Neuronal stem cell (in vitro differentiated cells): Measurements from ENCODE around the gene KRT3.

Source experiments
- DNase-seq: peaks from one replicate; pipeline ENCODE4 v3.0.0-alpha.2; 2013; ENCODE audit warnings: low spot score
- H2AFZ ChIP-seq: one replicate; pipeline ENCODE4 v1.6.1; 2013; ENCODE audit warnings: mild to moderate bottlenecking, low read length, inconsistent platforms
- H2AK5ac ChIP-seq: 2 replicates; pipeline ENCODE4 v1.6.1; 2013; ENCODE audit warnings: low read depth, mild to moderate bottlenecking, inconsistent platforms, low read length, moderate library complexity, mixed read lengths
- H2BK120ac ChIP-seq: 2 replicates; pipeline ENCODE4 v1.6.1; 2013; ENCODE audit warnings: low read depth, mild to moderate bottlenecking, inconsistent platforms, low read length, moderate library complexity, mixed read lengths
- H2BK12ac ChIP-seq: one replicate; pipeline ENCODE4 v1.6.1; 2013; ENCODE audit warnings: low read length, inconsistent platforms
- H2BK15ac ChIP-seq: 2 replicates; pipeline ENCODE4 v1.6.1; 2013; ENCODE audit warnings: mild to moderate bottlenecking, low read length, inconsistent platforms, mixed read lengths
- H2BK5ac ChIP-seq: one replicate; pipeline ENCODE4 v1.6.1; 2013; ENCODE audit warnings: inconsistent platforms, mild to moderate bottlenecking, low read length, moderate library complexity
- H3K14ac ChIP-seq: one replicate; pipeline ENCODE4 v1.6.1; 2013; ENCODE audit warnings: low read length, inconsistent platforms
- H3K18ac ChIP-seq: 2 replicates; pipeline ENCODE4 v1.6.1; 2013; ENCODE audit warnings: low read length, inconsistent platforms
- H3K23ac ChIP-seq: 2 replicates; pipeline ENCODE4 v1.6.1; 2013; ENCODE audit warnings: low read depth, mild to moderate bottlenecking, mixed read lengths, low read length, inconsistent platforms; ENCODE audit not compliant: poor library complexity
- H3K27ac ChIP-seq: replicated peaks from 3 replicates; pipeline ENCODE4 v1.5.1; 2013; ENCODE audit warnings: low read length, inconsistent platforms
- H3K27me3 ChIP-seq, 3 experiments: 2 replicates each; pipeline ENCODE4 v1.6.1; 2013; ENCODE audit warnings: low read length in 3 of 3, mild to moderate bottlenecking in 2 of 3, inconsistent platforms in 1 of 3, low read depth in 1 of 3, mixed read lengths in 1 of 3, moderate library complexity in 1 of 3; ENCODE audit not compliant: control insufficient read depth in 3 of 3, insufficient read depth in 3 of 3
- H3K36me3 ChIP-seq, 2 donors: replicated peaks in 1 of 2; 2 replicates each; pipeline ENCODE4 v1.6.1; 2013; ENCODE audit warnings: low read length in 2 of 2; ENCODE audit not compliant: control insufficient read depth in 2 of 2, insufficient read depth in 2 of 2
- H3K4ac ChIP-seq: 2 replicates; pipeline ENCODE4 v1.6.1; 2013; ENCODE audit warnings: inconsistent platforms, mild to moderate bottlenecking, low read length, moderate library complexity
- H3K4me1 ChIP-seq, 2 donors: 1 replicate in 1 of 2; 2 replicates in 1 of 2; pipeline ENCODE4 v1.6.1; 2013; ENCODE audit warnings: low read length in 2 of 2, low read depth in 1 of 2; ENCODE audit not compliant: control insufficient read depth in 2 of 2, insufficient read depth in 1 of 2
- H3K4me2 ChIP-seq: one replicate; pipeline ENCODE4 v1.6.1; 2013; ENCODE audit warnings: mild to moderate bottlenecking, low read length, inconsistent platforms; ENCODE audit not compliant: insufficient read depth, poor library complexity, severe bottlenecking
- H3K4me3 ChIP-seq, 2 donors: 2 replicates each; pipeline ENCODE4 v1.5.1; 2013; ENCODE audit warnings: low read length in 2 of 2, mild to moderate bottlenecking in 2 of 2, inconsistent platforms in 1 of 2, moderate library complexity in 1 of 2
- H3K79me1 ChIP-seq: one replicate; pipeline ENCODE4 v1.6.1; 2013; ENCODE audit warnings: low read depth, mild to moderate bottlenecking, inconsistent platforms, low read length, moderate library complexity
- H3K9ac ChIP-seq: one replicate; pipeline ENCODE4 v1.6.1; 2013; ENCODE audit warnings: mild to moderate bottlenecking, low read depth, low read length, inconsistent platforms; ENCODE audit not compliant: poor library complexity
- H3K9me3 ChIP-seq, 2 donors: replicated peaks in 1 of 2; 2 replicates each; pipeline versions ENCODE3 to v1.6.1; 2013; ENCODE audit warnings: low read length in 2 of 2, mild to moderate bottlenecking in 2 of 2, inconsistent platforms in 1 of 2, low read depth in 1 of 2, mixed read lengths in 1 of 2, moderate library complexity in 1 of 2; ENCODE audit not compliant: control insufficient read depth in 2 of 2, insufficient read depth in 1 of 2
- H4K8ac ChIP-seq: one replicate; pipeline ENCODE4 v1.6.1; 2013; ENCODE audit warnings: low read depth, mild to moderate bottlenecking, inconsistent platforms, low read length, moderate library complexity
- H4K91ac ChIP-seq: one replicate; pipeline ENCODE4 v1.6.1; 2013; ENCODE audit warnings: low read length, low read depth, mild to moderate bottlenecking, inconsistent platforms; ENCODE audit not compliant: poor library complexity
- WGBS, 2 donors: extraction: QIAGEN DNeasy Blood & Tissue Kit; methylation state at CpG; one replicate each; pipeline ENCODE4 v1.1.7; 2013; ENCODE audit warnings: missing lambda C conversion rate in 2 of 2, mixed read lengths in 1 of 2; ENCODE audit not compliant: insufficient read length in 2 of 2, insufficient replicate concordance in 1 of 2; ENCODE audit errors: extremely low coverage in 2 of 2; 5-methylcytosine and 5-hydroxymethylcytosine counted together

The KRT3 gene

DNA sequence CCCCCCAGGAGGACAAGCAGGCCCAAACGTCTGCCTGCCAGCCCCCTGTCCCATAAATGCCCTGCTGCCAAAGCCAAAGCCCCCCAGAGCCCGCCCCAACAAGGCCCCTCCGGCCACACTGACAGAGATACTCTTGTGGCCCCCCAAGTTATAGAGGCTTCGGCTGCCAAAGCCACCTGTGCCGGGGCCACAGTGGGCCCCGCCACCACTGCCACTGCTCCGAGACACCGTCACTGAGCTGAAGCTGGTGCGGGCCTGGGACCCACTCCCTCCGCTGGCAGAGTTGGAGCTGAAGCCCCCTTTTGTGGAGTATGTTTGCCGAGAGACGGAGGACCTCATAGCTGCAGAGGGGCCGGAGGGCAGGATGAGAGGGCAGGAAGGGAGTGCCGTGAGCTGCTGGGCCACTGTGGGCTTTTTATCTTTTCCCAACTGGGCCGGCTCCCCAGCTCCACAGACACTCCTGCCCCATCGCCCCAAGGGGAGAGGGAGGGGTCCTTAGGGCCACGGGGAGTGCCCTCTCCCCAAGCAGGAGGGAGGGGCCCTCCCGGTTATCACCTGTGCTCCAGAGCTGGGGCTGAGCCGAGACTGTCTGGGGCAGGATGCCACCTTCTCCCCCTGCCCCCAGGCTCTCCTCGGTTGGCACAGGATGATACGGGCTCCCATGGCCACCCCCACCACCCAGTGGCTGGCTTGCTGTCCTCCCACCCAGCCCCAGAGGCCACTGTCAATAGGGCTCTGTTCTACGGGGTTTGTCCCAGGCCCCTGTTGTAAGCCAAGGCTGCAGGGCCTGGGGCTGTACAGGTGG, 38.2 kb upstream of the KRT3 start, which contains the start of gene KRT79:
TSS of gene KRT79 (minus strand) at position 390 of the 805 bp plus-strand sequence. CDS start at position 339, 51 bp downstream.
- H3K36me3 ChIP-seq = no peaks in the 10 kb centered on the region
- no CpG with 5 or more reads among the region's 22 CpGs for WGBS, 2 donors
- H3K27ac ChIP-seq = no peak within 1 kb of the TSS
- H3K23ac ChIP-seq = peak within 1 kb of the TSS; percentile 17
- peaks cover 0 to 8% of the 10 kb centered on the region in 2 donors for H3K4me1 ChIP-seq
- H3K14ac ChIP-seq = no peak within 1 kb of the TSS
- no peak within 1 kb of the TSS for H3K9ac ChIP-seq
- H3K4ac ChIP-seq = no peak within 1 kb of the TSS
- H3K4me2 ChIP-seq = no peak within 1 kb of the TSS
- H2BK5ac ChIP-seq = peak within 1 kb of the TSS; percentile 11
- H3K9me3 ChIP-seq = no peaks in the 10 kb centered on the region
- no peak within 1 kb of the TSS for H2AFZ ChIP-seq
- no peak within 1 kb of the TSS for H2BK12ac ChIP-seq
- no peak within 1 kb of the TSS for H2BK120ac ChIP-seq
- H3K4me3 ChIP-seq = no peak within 1 kb of the TSS
- no peak for DNase-seq
- H2BK15ac ChIP-seq = peak within 1 kb of the TSS; percentile 72
- no peak within 1 kb of the TSS for H4K91ac ChIP-seq
- H2AK5ac ChIP-seq = peak within 1 kb of the TSS; percentile 6
- peak within 1 kb of the TSS; percentile 55 for H3K18ac ChIP-seq
- H4K8ac ChIP-seq = no peak within 1 kb of the TSS
- peaks cover 0 to 6% (median 0%) of the 10 kb centered on the region in 3 experiments for H3K27me3 ChIP-seq
- H3K79me1 ChIP-seq = no peaks in the 10 kb centered on the region

DNA sequence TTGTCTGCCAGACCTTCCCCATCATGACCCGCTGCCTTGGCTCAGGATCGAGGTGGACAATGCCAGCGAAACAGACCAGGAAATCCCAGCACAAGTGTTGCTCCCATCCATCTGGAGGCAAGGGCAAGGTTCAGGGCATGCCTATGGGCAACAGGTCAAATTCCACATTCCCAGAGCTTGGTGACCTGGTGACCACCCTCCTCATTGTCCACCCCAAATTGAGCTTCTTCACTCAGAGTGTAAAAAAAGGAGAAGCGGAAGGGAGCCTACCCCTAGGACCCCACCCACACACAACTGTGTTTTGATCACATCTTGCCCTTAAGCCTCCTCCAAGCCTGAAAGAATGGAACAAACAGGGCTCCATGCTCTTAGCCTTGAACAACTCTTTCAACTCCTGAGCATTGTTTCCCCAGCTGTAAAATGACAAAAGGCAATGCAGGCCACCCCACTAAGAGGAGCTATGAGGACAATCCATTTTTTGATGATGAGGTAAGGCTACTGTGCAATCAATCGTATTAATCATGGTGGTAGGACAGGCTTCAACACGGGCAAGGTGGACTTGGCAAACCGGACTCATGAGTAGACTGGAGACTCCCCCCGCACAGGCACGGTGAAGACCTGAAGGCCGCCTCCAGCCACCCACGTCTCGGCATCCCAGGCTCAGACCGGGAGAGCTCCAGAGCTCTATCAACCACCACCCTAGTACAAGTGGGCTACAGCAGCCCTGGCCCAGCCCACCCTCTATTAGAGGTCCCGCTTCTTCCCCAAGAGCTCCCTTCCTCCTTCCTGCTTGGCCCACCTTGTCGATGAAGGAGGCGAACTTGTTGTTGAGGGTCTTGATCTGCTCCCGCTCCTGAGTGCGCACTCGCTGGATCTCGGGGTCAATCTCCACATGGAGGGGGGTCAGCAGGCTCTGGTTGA, 37.3 kb upstream of the KRT3 start:
- Histone ChIP-seq H3K36me3 (no peaks in the 10 kb centered on the region), H3K79me1 (no peaks in the 10 kb centered on the region), H2AFZ (no peak overlapping the region), H3K9ac (no peak overlapping the region), H3K4ac (no peak overlapping the region), H3K27ac (no peak overlapping the region), H3K4me3 (no peak overlapping the region), H2BK12ac (no peak overlapping the region), H3K27me3 (peaks cover 0 to 6% (median 0%) of the 10 kb centered on the region in 3 experiments), H2AK5ac (no peak overlapping the region), H4K8ac (no peak overlapping the region), H3K4me1 (peaks cover 0 to 6% of the 10 kb centered on the region in 2 donors), H3K9me3 (no peaks in the 10 kb centered on the region), H4K91ac (no peak overlapping the region), H2BK120ac (no peak overlapping the region), H3K14ac (no peak overlapping the region), H2BK5ac (peak overlapping the region; percentile 11), H2BK15ac (no peak overlapping the region), H3K23ac (no peak overlapping the region), H3K4me2 (no peak overlapping the region), H3K18ac (no peak overlapping the region)
- DNase-seq = no peak
- no CpG with 5 or more reads among the region's 20 CpGs for WGBS, 2 donors

DNA sequence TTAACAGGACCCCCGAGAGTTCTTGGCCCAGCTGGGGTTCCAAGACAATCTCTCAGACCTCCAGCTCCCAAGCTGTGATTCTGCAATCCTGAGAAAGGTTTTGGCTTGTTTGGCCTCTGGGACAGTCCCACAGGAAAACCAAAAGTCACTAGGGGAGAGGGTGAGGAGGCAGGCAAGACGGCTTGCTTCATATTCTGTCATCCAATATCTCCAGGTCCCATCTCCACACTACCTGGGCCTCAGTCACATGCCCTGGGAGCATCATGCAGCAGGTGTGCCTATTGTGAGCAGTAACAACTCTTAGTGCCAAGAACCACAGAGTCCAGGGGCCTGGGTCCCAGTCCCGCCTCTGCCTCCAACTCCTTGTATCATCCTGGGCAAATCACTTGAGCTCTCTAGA, 36.5 kb upstream of the KRT3 start:
- no peak for DNase-seq
- H3K79me1 ChIP-seq = no peaks in the 10 kb centered on the region
- no CpG with 5 or more reads among the region's 3 CpGs for WGBS, 2 donors

DNA sequence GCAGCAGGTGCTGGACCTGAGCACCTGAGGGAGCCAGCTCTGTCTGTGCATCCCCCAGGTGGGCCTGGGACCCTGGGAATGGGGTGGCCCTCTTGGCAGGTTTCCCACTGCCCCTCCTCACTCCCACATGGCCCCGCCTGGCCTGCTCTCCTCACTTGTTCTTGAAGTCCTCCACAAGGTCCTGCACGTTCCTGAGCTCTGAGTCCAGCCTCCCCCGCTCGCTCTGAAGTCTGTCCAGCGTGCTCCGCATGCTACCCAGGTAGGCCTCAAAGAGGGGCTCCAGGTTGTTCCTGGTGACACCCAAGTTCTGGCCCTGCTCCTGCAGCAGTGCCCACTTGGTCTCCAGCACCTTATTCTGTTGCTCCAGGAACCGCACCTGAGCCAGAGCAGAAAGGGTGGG, 35.3 kb upstream of the KRT3 start:
- H2AK5ac ChIP-seq = no peak overlapping the region
- H3K4ac ChIP-seq = no peak overlapping the region
- no peak overlapping the region for H2BK5ac ChIP-seq
- no peak overlapping the region for H3K4me3 ChIP-seq
- no peak overlapping the region for H4K91ac ChIP-seq
- no CpG with 5 or more reads among the region's 7 CpGs for WGBS, 2 donors
- no peaks in the 10 kb centered on the region for H3K9me3 ChIP-seq
- H3K23ac ChIP-seq = no peak overlapping the region
- H3K4me1 ChIP-seq = peaks cover 0 to 11% of the 10 kb centered on the region in 2 donors
- H2BK15ac ChIP-seq = no peak overlapping the region
- H3K4me2 ChIP-seq = no peak overlapping the region
- H3K27ac ChIP-seq = no peak overlapping the region
- no peaks in the 10 kb centered on the region for H3K79me1 ChIP-seq
- DNase-seq = no peak
- no peak overlapping the region for H2BK12ac ChIP-seq
- H3K27me3 ChIP-seq = peaks cover 0 to under 1% (median 0%) of the 10 kb centered on the region in 3 experiments
- H3K9ac ChIP-seq = no peak overlapping the region
- H2AFZ ChIP-seq = no peak overlapping the region
- no peak overlapping the region for H3K18ac ChIP-seq
- H2BK120ac ChIP-seq = no peak overlapping the region
- no peak overlapping the region for H4K8ac ChIP-seq
- H3K14ac ChIP-seq = no peak overlapping the region
- no peaks in the 10 kb centered on the region for H3K36me3 ChIP-seq

More for the DNA sequence above, 36.5 kb upstream of the KRT3 start:
- no peak overlapping the region for H2AFZ ChIP-seq
- H2BK120ac ChIP-seq = no peak overlapping the region
- no peak overlapping the region for H3K14ac ChIP-seq
- no peak overlapping the region for H4K91ac ChIP-seq
- H3K9me3 ChIP-seq = no peaks in the 10 kb centered on the region
- H3K4ac ChIP-seq = no peak overlapping the region
- H3K4me3 ChIP-seq = no peak overlapping the region
- H3K18ac ChIP-seq = no peak overlapping the region
- H3K4me2 ChIP-seq = no peak overlapping the region
- no peak overlapping the region for H4K8ac ChIP-seq
- no peak overlapping the region for H2BK15ac ChIP-seq
- peaks cover 0 to 6% (median 0%) of the 10 kb centered on the region in 3 experiments for H3K27me3 ChIP-seq
- no peak overlapping the region for H2BK5ac ChIP-seq
- no peak overlapping the region for H3K27ac ChIP-seq
- H2AK5ac ChIP-seq = no peak overlapping the region
- no peak overlapping the region for H2BK12ac ChIP-seq
- H3K9ac ChIP-seq = no peak overlapping the region
- no peak overlapping the region for H3K23ac ChIP-seq
- H3K4me1 ChIP-seq = peaks cover 0 to 9% of the 10 kb centered on the region in 2 donors
- no peaks in the 10 kb centered on the region for H3K36me3 ChIP-seq
